Endothelial cell of umbilical vein (primary cell): Measurements from ENCODE around the gene RPS19BP1.

ENCODE experiments used
- CTCF ChIP-seq, 2 donors: IDR thresholded peaks; 1 replicate in 1 of 2; 2 replicates in 1 of 2; pipeline ENCODE4 v1.5.1; 2011; ENCODE audit warnings: low read length in 2 of 2, mild to moderate bottlenecking in 2 of 2, moderate library complexity in 2 of 2, control low read depth in 1 of 2, inconsistent platforms in 1 of 2, low read depth in 1 of 2; ENCODE audit not compliant: insufficient read depth in 1 of 2; ENCODE audit errors: extremely low read depth in 1 of 2
- EZH2 ChIP-seq: IDR thresholded peaks from 2 replicates; pipeline ENCODE4 v1.6.1; 2012; ENCODE audit warnings: borderline replicate concordance, low read depth, mild to moderate bottlenecking, moderate library complexity, low read length, inconsistent platforms; ENCODE audit not compliant: severe bottlenecking
- POLR2AphosphoS5 ChIP-seq: IDR thresholded peaks from 2 replicates; pipeline ENCODE4 v1.6.1; 2012; ENCODE audit warnings: low read depth, mild to moderate bottlenecking, control low read depth, low read length, moderate library complexity; ENCODE audit not compliant: insufficient read depth

- no peak for TF ChIP-seq CTCF (IDR thresholded peaks at IDR 0.05; ENCODE audit: extremely low read depth in 1 of 2, insufficient read depth in 1 of 2, low read depth in 1 of 2, low read length in 2 of 2)
- TF ChIP-seq EZH2 = no peak
- no peak for TF ChIP-seq POLR2AphosphoS5
Measured at GRCh38 chr22:39527481-39527961, 5.0 kb downstream of the RPS19BP1 start.
